Peyer's patch (tissue), 4 donors: Measurements from ENCODE around the gene LARP1. TPM values are rescaled to one million over a fixed set of nuclear protein-coding genes. Genes with fewer than 3 reads are reported as not detected.

ENCODE experiments used
- DNase-seq, 3 donors: peaks; one replicate each; pipeline ENCODE4 v3.0.0-alpha.2; 2017 to 2019
- H3K27ac ChIP-seq, 4 donors: fragments of 200-600 bp; sonication (generic); one replicate each; pipeline ENCODE4 v1.5.1; 2016 to 2019
- H3K27me3 ChIP-seq, 2 donors: fragments of 200-600 bp; sonication (generic); one replicate each; pipeline ENCODE4 v1.5.1; 2019
- H3K36me3 ChIP-seq, 3 donors: fragments of 200-600 bp; sonication (generic); one replicate each; pipeline ENCODE4 v1.5.1; 2016 to 2019
- H3K4me1 ChIP-seq, 4 donors: fragments of 200-600 bp; sonication (generic); one replicate each; pipeline ENCODE4 v1.5.1; 2016 to 2019
- H3K4me3 ChIP-seq, 4 donors: fragments of 200-600 bp; sonication (generic); 1 replicate in 3 of 4; 2 replicates in 1 of 4; pipeline ENCODE4 v1.5.1; 2016 to 2019; ENCODE audit warnings: mild to moderate bottlenecking in 1 of 4
- H3K9me3 ChIP-seq, 4 donors: fragments of 200-600 bp; sonication (generic); one replicate each; pipeline ENCODE4 v1.5.1; 2016 to 2019; ENCODE audit warnings: mild to moderate bottlenecking in 1 of 4
- CTCF ChIP-seq, 6 experiments: fragments of 450-650 bp in 4 of 6; fragments of 200-600 bp in 2 of 6; sonication (generic) in 1 of 6; IDR thresholded peaks; one replicate each; pipeline ENCODE4 v1.5.1; 2017 to 2019; ENCODE audit warnings: antibody characterized with exemption in 6 of 6, mild to moderate bottlenecking in 3 of 6, moderate library complexity in 1 of 6
- POLR2A ChIP-seq, 2 donors: fragments of 450-650 bp; IDR thresholded peaks; one replicate each; pipeline ENCODE4 v1.5.1; 2017; ENCODE audit warnings: antibody characterized with exemption in 2 of 2, mild to moderate bottlenecking in 2 of 2, moderate library complexity in 2 of 2
- total RNA-seq, 4 donors: library from RNA; depleted of rRNA; stranded (reverse); fragments of >200 nt; gene quantifications; one replicate each; pipeline ENCODE4 v1.1.0, GENCODE V29; 2016

Gene LARP1
- total RNA-seq, 4 donors from 2014 or later = 84.1 to 177 (median 127) TPM

- DNase-seq = no peak
- no peaks in the 10 kb centered on the region for H3K9me3 ChIP-seq
- H3K4me3 ChIP-seq = no peak overlapping the region
- no peaks in the 10 kb centered on the region for H3K27me3 ChIP-seq
- TF ChIP-seq CTCF (IDR thresholded peaks at IDR 0.05) (no peak), POLR2A (IDR thresholded peaks at IDR 0.05) (no peak)
- H3K4me1 ChIP-seq = peaks cover 0 to 61% (median 32%) of the 10 kb centered on the region in 4 donors
- H3K36me3 ChIP-seq = no peaks in the 10 kb centered on the region
- no peak overlapping the region for H3K27ac ChIP-seq
Measured at GRCh38 chr5:154766558-154767281, 11.5 kb downstream of the LARP1 start.

- DNase-seq = no peak
- Histone ChIP-seq H3K4me3 (no peak overlapping the region), H3K27ac (no peak overlapping the region), H3K4me1 (peaks cover 0 to 58% (median 29%) of the 10 kb centered on the region in 4 donors), H3K9me3 (no peaks in the 10 kb centered on the region), H3K36me3 (no peaks in the 10 kb centered on the region), H3K27me3 (no peaks in the 10 kb centered on the region)
- no peak for TF ChIP-seq POLR2A (IDR thresholded peaks at IDR 0.05)
- no peak for TF ChIP-seq CTCF (IDR thresholded peaks at IDR 0.05)
Measured at GRCh38 chr5:154767576-154767975, 12.4 kb downstream of the LARP1 start.

GRCh38 chr5:154768207-154768606, 13.0 kb downstream of the LARP1 start:
- Histone ChIP-seq H3K36me3 (no peaks in the 10 kb centered on the region), H3K4me3 (no peak overlapping the region), H3K27ac (no peak overlapping the region), H3K9me3 (no peaks in the 10 kb centered on the region), H3K27me3 (no peaks in the 10 kb centered on the region), H3K4me1 (peaks cover 0 to 58% (median 29%) of the 10 kb centered on the region in 4 donors)
- no peak for DNase-seq
- TF ChIP-seq POLR2A (IDR thresholded peaks at IDR 0.05) (no peak), CTCF (IDR thresholded peaks at IDR 0.05) (no peak)

- H3K27ac ChIP-seq = peak overlapping the region in 1 of 4 donors; percentile 26
- no peak overlapping the region for H3K4me3 ChIP-seq
- H3K4me1 ChIP-seq = peaks cover 0 to 63% (median 28%) of the 10 kb centered on the region in 4 donors
- TF ChIP-seq POLR2A (IDR thresholded peaks at IDR 0.05) = no peak
- TF ChIP-seq CTCF (IDR thresholded peaks at IDR 0.05) = no peak
- no peaks in the 10 kb centered on the region for H3K36me3 ChIP-seq
- no peak for DNase-seq
- no peaks in the 10 kb centered on the region for H3K9me3 ChIP-seq
- H3K27me3 ChIP-seq = no peaks in the 10 kb centered on the region
Measured at GRCh38 chr5:154770111-154770510, 14.9 kb downstream of the LARP1 start.

GRCh38 chr5:154771383-154771901, 16.3 kb downstream of the LARP1 start:
- Histone ChIP-seq H3K4me3 (no peak overlapping the region), H3K4me1 (peaks cover 0 to 50% (median 20%) of the 10 kb centered on the region in 4 donors), H3K27me3 (no peaks in the 10 kb centered on the region), H3K9me3 (no peaks in the 10 kb centered on the region), H3K36me3 (no peaks in the 10 kb centered on the region), H3K27ac (peak overlapping the region in 3 of 4 donors; percentile 16 to 46 (median 29))
- no peak for TF ChIP-seq CTCF (IDR thresholded peaks at IDR 0.05)
- no peak for TF ChIP-seq POLR2A (IDR thresholded peaks at IDR 0.05)
- no peak for DNase-seq
